GM18508 (cell line): Measurements from ENCODE around the gene UAP1L1.
"Not testable (repeated sequence)": the region's sequence is repeated elsewhere in the genome, so short reads cannot be mapped to it uniquely, and the experiment has no call there.

Experiments
- ATAC-seq: cut with Tn5 transposase; IDR thresholded peaks from one replicate; pipeline ENCODE4 v1.9.1; 2021; ENCODE audit warnings: moderate number of reproducible peaks; ENCODE audit not compliant: insufficient read depth, unreplicated experiment

The UAP1L1 gene

DNA sequence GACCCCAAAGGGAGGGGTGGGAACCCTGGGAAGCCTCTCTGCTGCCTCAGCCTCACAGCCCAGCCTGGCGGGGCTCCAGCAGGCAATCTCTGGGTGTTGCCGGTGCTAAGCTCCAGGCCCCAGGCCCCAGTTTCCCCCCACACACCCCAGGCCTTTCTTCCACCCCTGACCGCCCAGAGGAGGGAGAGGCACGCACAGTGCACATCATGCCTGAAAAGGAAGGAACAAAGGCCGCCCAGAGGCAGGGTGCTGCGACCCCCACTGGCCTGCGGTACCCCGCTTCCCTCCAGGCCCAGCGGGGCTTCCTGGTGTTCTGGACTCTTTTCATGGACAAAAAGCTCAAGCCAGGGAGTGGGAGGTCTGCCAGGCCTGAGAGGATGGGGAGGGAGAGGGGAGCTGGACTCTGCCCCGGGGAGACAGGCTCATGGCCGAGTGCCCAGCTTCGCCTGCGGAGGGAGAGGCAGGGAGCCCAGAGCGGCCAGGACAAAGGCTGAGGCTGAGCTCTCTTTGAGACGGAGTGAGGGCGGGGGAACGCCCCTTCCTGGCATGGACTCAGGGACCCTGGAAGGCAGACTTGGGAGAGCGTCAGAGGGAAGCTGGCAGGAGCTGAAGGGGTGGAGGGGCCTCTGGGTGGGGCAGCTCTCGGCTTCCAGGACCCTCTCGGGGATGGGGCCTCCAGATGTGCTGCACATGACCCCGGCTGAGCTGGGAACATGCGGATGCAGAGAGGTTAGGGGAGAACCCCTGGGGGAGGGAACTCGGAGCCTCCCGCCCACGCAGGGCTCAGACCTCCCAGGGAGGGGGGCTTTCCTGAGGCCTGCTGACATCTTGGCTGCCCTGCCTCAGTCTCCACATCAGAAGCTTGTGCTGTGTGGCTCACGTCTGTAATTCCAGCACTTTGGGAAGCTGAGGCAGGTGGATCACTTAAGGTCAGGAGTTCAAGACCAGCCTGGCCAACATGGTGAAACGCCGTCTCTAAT lies 21.6 kb upstream of the UAP1L1 start:
- no peak for ATAC-seq

DNA sequence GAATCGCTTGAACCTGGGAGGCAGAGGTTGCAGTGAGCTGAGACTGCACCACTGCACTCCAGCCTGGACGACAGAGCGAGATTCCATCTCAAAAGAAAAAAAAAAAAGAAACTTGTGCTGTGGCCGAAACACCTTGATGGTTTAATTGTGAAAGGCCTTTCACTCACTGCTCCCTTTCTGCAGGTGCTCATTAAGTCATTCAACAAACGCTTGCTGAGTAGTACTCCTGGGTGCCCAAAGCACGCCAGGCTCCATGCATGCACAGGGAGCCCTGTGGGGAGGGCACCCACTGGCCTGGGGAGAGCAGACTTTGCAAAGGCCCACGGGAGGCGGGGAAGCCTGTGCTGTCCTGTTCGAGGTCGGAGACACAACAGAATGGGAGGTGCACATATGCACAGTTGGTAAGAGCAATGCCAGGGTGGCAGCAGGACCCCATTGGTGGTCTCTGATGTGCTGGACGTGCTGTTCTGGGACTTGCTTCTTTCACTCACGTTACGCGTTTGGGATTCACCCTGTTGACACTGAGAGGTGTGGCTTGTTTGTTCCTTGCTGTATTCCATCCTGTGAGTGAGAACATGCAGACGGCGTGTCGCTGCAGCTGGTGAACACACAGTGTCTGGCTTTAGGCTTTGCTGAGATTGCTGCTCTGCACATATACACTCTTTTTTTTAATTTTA lies 20.4 kb upstream of the UAP1L1 start:
- no peak for ATAC-seq

DNA sequence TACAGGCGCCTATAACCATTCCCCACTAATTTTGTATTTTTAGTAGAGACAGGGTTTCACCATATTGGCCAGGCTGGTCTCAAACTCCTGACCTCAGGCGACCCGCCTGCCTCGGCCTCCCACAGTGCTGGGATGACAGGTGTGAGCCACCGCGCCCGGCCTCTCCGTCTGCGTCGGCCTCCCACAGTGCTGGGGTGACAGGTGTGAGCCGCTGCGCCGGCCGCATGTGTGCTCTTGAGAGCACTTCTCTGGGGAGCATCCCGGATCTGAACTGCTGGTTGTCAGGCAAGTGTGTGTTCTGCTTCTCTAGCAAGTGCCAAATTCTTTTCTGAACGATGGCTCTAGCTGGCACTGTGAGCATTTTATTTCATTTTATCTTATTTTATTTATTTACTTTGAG lies 19.8 kb upstream of the UAP1L1 start:
- no peak for ATAC-seq

DNA sequence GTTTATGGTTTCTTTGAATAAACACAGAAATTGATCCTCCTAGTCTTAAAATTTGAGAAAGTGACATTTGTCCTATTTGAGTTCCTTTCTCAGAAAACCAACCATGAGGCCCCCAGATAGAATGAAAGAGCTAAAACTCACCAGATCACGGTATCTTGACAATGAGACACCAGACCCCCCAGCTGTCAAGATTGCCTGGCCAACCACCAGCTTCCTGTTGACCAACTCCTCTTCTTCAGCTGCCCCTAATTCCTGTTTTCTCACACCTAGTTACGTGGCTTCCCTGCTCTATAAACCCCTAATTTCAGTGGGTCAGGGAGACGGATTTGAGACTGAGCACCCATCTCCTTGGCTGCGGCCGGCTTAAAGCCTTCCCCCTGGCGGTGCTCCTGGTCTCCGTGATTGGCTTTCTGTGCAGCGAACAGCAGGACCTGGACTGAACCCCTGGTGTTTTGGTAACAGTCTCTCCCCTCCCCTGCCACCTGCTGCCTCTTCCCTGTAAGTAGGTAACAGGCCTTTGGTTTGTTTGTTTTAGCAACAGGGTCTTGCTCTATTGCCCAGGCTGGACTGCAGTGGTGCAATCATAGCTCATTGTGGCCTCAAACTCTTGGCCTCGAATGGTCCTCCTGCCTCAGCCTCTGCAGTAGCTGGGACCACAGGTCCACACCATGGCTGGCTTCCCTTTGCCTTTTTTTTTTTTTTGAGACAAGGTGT lies 18.6 kb upstream of the UAP1L1 start:
- no peak for ATAC-seq

DNA sequence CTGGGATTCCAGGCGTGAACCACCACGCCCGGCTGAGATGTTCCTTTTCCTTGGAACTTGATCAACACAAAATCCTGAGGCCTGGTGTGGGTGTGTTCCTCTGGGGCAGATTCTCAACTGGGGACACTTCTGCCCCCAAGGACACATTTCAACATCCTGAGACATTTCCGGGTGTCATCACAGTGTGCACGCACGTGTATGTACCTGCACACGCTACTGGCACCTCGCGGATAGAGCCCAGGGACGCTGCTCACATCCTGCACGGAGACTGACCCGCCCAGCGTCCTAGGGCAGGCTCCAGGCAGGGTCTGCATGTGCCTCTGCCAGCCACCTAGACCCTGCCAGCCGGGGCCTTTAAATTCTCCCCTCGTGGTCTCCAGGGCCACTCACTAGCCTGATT lies 14.9 kb upstream of the UAP1L1 start:
- no peak for ATAC-seq

DNA sequence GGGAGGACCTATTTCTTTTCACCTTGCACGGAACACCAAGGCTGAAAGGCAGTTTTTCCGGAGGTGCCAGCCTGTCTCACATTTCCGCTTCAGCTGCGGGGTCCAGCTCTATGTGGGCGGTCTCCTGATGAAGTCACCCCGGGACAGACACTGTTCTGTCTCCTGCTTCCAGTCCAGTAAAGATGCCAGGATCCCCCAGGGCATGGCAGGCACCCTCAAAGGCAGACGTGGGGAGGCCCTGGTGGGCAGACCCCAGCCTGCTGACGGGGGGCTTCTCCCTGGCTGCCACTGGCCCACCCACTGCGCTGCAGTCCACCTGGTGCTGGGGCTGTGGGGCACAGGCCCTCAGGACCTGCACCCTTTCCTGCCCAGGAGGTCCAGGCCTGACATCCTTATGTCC lies 14.5 kb upstream of the UAP1L1 start:
- ATAC-seq = not testable (repeated sequence)

DNA sequence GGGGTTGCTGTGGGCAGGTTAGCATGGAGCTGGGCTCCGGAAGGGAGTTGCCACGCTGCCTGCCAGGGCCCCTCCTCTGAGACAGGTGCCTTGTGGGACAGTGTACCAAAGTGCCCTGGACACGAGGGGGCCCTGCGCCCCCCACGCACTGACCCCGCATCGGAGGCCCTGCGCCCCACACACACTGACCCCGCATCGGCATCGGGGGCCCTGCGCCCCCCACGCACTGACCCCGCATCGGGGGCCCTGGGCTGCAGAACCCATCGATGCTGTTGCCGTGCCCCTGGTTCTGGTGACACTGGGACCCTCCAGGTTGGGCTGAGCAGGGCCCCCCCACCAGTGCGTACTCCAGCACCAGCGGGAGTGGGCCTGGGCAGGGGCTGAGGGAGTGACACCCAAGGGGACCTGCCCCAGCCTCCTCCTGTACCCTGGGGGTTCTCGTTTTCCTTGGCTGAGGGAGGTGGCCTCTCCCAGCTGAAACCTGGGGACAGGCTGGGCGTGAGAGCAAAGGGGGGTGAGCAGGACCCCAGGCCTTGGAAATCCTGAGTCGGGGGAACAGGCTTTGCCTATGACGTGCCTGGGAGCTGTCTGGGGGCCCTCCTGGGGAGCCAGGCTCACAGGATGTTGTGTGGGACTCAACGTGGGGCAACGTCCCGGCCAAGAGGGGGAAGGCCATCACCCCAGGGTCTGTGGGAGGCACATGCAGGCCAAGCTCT lies 13.8 kb upstream of the UAP1L1 start:
- ATAC-seq = no peak

DNA sequence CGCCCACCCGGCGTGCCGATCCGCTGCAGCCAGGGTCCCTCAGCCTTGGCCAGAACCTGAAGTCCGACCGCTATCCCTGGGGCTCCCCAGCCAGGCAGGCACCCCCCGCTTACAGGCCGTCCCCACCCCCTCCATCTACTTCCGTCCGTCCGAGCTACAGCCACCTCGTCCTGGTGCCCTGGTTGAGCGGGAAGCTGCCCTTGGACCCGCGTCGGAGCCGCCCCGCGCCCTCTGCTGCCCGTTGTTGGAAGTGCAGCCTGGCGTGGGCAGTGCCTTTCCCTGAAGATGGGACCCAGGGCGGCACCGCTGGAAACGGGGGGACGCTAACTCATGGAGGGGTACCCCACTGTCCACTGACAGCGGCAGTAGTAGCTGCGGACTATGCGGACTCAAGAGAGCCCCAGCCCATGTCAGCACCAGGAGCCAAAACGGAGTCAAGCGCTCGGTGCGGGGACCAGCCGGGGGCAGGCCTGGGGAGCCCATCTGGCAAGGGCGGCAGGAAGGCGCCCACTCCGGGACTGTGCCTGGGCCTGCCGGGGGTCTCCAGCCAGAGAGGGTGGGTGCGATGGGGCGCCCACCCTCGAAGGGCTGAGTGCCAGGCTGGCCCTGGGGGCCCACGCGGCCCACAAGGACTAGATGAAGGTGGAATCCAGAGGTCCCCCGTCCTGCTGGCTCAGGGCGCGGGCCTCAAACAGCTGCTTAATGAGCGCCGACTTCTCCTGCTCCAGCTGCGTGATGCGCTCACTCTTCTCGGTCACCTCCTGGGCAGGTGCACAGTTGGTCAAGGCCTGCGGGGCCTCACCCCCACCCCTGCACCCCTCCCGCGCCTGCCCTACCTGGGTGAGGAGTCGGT lies 13.1 kb upstream of the UAP1L1 start:
- no peak for ATAC-seq

DNA sequence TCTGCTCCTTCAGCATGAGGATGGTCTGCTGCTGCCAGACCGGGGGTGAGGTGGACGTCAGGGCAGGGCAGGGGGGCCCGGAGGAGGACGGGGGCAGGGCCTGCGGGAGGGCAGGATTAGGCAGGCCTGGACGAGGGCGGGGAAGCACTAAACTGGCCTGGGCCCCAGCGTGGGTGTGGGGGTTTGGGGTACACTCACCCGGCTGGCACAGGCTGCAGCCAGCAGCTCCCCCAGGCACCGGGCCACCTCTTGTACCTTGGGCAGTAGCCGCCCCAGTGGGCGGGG lies 12.5 kb upstream of the UAP1L1 start:
- no peak for ATAC-seq

DNA sequence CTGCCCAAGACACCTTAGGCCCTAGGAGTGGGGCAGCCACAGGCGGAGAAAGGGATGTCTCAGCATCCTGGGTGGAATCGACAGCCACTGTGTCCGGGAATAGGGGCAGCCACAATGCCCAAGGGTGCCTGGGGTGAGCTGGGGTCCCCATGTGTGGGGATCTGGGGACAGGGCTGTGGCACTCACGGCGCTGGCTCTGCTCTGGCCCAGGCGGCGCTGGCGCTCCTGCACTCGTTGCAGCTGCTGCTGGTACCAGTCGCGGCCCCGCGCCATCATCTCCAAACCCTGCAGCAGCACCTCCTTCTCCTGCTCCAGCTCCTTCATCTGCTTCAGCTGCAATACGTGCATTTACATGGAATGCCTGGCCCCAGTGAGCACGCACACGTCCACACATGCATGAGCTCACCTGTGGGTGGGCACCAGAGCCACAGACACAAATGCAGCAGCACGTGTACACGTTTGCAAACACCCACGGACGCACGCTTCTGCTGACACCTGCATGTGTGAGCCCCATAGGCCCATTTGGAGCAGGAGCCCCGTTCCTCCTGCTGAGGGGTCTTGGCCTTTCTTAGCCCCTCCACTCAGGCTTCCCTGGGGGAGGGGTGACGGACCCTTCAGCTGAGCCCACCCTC lies 11.9 kb upstream of the UAP1L1 start:
- no peak for ATAC-seq

DNA sequence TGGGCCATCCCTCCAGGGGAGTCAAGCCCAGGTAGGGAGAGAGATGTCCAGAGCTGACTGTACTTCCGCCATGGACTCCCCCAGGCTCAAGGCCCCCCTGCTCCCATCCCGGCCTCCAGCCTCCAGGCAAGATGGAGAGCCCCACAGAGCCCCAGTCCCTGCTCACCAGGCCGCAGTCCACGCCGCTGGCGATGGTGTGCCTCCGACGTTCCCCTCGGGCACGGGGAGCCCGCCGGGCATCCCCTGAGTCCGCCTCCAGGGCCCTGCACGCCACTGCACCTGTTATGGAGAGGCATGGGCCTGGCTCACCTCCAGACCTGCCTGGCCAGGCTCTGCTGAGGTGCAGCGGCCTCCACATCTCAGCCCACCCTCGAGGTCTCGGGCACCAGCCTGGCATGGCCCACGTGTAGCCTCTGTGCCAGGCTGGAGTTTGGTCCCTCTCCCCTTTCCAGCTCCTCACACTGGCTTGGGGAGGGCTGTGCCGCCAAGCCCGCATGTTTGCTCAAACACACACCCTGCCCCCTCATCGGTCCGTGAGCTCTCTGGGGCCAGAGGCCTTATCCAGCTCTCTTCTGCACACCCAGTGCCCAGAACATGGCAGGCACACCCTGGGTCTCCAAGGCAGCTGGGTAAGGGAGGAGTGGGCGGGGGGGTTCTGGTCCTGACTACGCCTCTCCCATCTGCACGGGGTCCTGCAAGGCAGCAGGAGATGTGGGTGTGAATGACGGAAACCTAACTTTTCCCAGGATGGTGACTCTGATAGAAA lies 11.0 kb upstream of the UAP1L1 start:
- ATAC-seq = no peak

DNA sequence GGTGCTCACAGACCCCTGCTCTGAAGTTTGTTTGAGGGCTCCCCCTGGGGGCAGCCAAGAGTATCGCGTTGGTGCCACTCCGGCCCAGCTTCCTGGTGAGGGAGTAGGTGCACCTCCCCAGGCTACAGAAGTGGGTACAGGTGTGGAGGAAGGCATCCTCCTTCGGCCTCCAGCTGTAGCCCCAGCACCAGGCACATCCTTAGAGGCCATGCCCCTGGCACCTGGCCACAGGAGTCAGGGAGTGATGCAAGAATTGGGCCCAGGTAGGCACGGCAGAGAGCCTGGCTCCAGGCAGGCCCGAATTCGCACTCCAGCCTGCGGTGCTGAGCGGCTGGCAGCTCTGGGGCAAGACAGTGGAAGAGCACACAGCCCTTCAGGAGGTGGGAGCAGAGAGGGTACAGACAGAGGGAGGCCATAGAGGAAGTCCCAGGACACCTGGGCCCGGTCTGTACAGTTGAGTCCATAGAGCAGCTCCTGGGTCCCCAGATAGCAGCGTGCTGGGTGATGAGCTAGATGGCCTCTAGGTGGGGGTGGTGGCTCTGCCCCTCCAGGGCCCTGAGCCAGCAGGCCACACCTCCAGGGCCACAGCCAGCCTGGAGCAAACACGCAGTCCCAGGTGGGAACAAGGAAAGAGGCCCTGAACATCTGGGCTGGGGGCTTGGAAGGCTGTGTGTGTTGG lies 9.3 kb upstream of the UAP1L1 start:
- ATAC-seq = no peak

DNA sequence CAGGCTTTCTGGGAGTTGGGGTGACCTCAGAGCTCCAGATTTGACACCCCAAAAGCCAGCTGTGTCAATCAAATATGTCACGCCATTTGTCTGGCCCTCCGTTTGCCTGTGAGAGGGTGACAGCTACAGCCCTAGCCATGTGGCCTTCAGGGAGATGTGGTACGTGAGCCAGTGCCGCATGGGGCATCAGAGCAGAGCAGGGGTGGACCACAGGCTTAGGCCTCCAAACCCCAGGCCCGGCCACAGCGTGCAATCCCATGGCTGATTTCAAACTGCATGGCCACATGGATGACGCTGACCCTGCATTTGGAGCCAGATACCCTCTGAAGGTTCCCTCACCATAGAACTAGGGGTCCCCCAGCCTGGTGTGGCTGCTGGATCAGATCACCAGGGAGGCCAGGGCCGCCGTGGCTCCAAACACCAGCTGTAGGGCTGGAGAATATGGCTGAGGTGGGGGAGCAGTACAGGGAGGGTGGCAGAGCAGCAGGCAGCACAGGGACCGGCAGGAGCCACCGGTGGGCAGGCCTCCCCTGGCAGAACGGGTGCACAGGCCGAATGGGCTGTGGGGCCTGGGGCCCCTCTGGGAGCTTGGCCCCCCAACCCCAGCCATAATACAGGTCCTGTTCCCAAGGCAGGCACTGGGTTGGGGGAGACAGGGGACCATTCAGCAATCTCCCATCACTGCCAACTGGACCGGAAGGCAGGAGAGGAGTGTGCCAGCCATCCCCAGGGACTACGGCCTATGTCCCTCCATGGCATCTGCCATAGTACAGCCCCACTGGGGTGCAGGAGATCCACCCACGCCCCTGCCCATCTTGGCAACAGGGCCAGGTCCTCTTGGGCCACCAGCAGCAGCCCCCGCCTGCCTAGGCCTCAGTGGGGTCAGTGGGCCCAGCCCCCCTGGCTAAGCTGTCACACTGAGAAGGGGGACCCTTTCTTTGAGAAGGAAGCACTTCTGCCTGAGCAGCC lies 8.5 kb upstream of the UAP1L1 start:
- no peak for ATAC-seq

DNA sequence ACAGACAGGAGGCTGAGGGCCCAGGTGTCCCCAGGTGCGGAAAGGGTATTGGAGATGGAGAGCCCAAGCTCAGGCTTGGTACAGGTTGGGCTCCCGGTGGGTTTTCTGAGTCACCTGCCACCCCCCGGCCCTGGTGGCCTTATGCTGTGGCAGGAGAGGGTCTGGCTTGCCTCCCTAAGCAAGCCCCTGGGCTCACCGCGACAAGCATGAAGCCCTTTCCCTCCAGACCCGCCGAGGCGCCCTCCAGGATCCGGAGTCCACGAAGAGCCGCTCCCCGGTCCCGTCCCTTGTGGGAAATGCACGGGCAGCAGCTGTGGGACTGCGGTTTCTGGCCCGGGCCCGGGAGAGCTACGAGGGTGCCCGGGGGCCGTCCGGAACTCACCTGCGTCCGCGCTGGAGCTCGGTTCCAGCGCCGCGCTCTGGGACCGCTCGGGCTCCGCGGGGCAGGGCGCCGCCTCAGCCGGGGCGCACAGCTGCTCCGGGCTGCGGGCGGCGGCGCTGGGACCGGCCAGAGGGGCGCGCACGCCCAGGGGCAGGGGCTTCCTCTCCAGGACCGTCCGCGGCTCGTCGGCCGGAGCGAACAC lies 7.7 kb upstream of the UAP1L1 start:
- no peak for ATAC-seq

DNA sequence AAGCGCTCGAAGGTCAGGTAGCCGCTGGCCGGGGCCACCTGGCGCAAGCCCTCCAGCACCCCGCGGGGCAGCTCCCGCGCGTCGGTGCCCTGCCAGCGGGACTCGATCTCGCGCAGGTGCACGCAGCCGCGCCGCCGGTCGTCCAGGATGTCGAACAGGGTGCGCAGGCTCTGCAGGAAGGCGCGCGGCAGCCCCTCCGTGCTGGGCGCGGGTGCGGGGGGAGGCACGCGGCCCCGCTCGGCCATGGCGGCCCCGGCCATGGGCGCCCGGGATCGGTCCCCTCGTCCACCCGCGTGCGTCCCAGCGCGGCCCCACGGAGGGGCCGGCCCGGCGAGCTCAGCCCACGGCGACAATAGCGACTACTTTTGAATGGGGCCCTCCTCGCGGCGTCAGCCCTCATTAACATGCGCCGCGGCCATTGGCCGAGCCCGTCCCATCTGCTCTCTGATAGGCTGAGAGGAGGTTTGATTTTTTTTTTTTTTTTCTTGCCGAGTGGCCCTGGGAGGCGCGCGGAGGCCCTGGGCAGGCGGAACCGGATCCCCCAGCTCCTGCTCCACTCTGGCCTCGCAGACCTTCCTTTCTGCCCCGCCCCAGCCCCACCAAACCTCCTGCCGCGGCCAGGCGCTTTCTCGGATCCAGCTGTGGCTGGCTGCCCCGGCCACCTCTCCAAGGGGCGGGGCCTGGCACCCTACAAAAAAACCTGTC lies 7.0 kb upstream of the UAP1L1 start, which contains the start of gene SAPCD2:
SAPCD2 (minus strand) TSS at position 357 of the 705 bp plus-strand sequence; CDS start at position 260, 97 bp downstream.
- ATAC-seq = no peak

DNA sequence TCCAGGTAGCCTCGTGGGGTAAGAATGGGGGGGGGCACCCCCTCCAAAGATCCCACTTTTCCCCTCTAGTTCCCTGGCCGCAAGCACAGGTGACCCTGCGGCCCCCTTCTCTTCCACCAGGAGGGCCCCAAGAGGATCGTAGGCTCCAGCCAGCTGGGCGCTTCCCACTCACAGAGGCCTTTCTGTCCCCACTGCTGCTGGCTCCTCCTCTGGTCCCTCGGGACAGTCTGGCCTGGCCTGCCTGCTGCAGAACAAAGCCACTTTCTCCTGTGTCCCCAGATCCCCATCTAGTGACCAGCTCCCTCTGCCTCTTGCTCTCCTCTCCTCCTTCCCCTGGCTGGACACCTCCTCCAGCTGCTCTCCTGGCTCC lies 6.4 kb upstream of the UAP1L1 start:
- no peak for ATAC-seq
